IMR-90 (cell line): ENCODE results near the gene PCDHA4. TPM values are rescaled to one million over a fixed set of nuclear protein-coding genes. Genes with fewer than 3 reads are reported as not detected.
A peak's percentile ranks its signal among the peaks of the same experiment; 100 is the strongest.
"Not testable (repeated sequence)": the region's sequence is repeated elsewhere in the genome, so short reads cannot be mapped to it uniquely, and the experiment has no call there.

Experiments
- ATAC-seq: fragments of 200-7000 bp; cut with Tn5 transposase; 2 replicates; pipeline ENCODE4 v1.9.1; 2020; ENCODE audit warnings: low read depth, mild to moderate bottlenecking, moderate library complexity
- BruUV-seq: library from RNA; stranded (reverse); fragments of 400-500 nt; replicated peaks from 2 replicates; lab custom pipeline; 2021; lab: Mats Ljungman, UMichigan
- CTCF ChIA-PET: fragments of 300-600 bp; formaldehyde crosslinking; extraction: SDS; loops from one replicate; lab custom pipeline; 2021; ENCODE audit warnings: antibody characterized with exemption; lab: Yijun Ruan, JAX
- POLR2A ChIA-PET: fragments of 300-600 bp; sonication (Branson Sonifier 250); formaldehyde crosslinking; loops from one replicate; lab custom pipeline; 2022; ENCODE audit warnings: antibody characterized with exemption; ENCODE audit not compliant: unreplicated experiment; lab: Charles Lee
- DNase-seq: peaks from one replicate; pipeline ENCODE4 v3.0.0; 2013
- H2AFZ ChIP-seq: replicated peaks from 2 replicates; pipeline ENCODE3; 2013; ENCODE audit warnings: low read length, mild to moderate bottlenecking; ENCODE audit not compliant: poor library complexity
- H2AK5ac ChIP-seq: 2 replicates; pipeline ENCODE4 v1.6.1; 2013; ENCODE audit warnings: low read depth, low read length, inconsistent platforms
- H2AK9ac ChIP-seq: replicated peaks from 2 replicates; pipeline ENCODE3; 2013; ENCODE audit warnings: mild to moderate bottlenecking, low read depth, low read length, moderate library complexity; ENCODE audit not compliant: poor library complexity
- H2BK120ac ChIP-seq: 2 replicates; pipeline ENCODE4 v1.6.1; 2013; ENCODE audit warnings: low read depth, low read length, inconsistent platforms
- H2BK15ac ChIP-seq: 3 replicates; pipeline ENCODE4 v1.6.1; 2013; ENCODE audit warnings: low read depth, low read length, inconsistent platforms
- H2BK20ac ChIP-seq: 2 replicates; pipeline ENCODE4 v1.6.1; 2013; ENCODE audit warnings: low read depth, mild to moderate bottlenecking, inconsistent platforms, low read length, moderate library complexity
- H2BK5ac ChIP-seq: 2 replicates; pipeline ENCODE4 v1.6.1; 2013; ENCODE audit warnings: mild to moderate bottlenecking, low read depth, low read length, inconsistent platforms; ENCODE audit not compliant: poor library complexity, severe bottlenecking
- H3K14ac ChIP-seq: replicated peaks from 2 replicates; pipeline ENCODE4 v1.6.1; 2013; ENCODE audit warnings: low read depth, low read length, inconsistent platforms
- H3K18ac ChIP-seq: 2 replicates; pipeline ENCODE4 v1.6.1; 2013; ENCODE audit warnings: low read depth, low read length, control low read depth
- H3K23ac ChIP-seq: 2 replicates; pipeline ENCODE4 v1.6.1; 2013; ENCODE audit warnings: low read depth, low read length, inconsistent platforms
- H3K27ac ChIP-seq: 2 replicates; pipeline ENCODE4 v1.5.1; 2013; ENCODE audit warnings: mild to moderate bottlenecking, control low read depth, low read length; ENCODE audit not compliant: insufficient read depth
- H3K27me3 ChIP-seq: 2 replicates; pipeline ENCODE4 v1.6.1; 2013; ENCODE audit warnings: low read length; ENCODE audit not compliant: control insufficient read depth, insufficient read depth
- H3K36me3 ChIP-seq: 2 replicates; pipeline ENCODE4 v1.6.1; 2013; ENCODE audit warnings: low read length, mixed read lengths; ENCODE audit not compliant: control insufficient read depth, insufficient read depth
- H3K4ac ChIP-seq: 2 replicates; pipeline ENCODE4 v1.6.1; 2013; ENCODE audit warnings: low read depth, low read length, inconsistent platforms
- H3K4me1 ChIP-seq: 2 replicates; pipeline ENCODE4 v1.6.1; 2013; ENCODE audit warnings: low read length, mixed read lengths; ENCODE audit not compliant: control insufficient read depth, insufficient read depth
- H3K4me2 ChIP-seq: 2 replicates; pipeline ENCODE4 v1.6.1; 2013; ENCODE audit warnings: low read depth, mild to moderate bottlenecking, control low read depth, low read length, moderate library complexity
- H3K4me3 ChIP-seq: 2 replicates; pipeline ENCODE4 v1.5.1; 2013; ENCODE audit warnings: low read depth, mild to moderate bottlenecking, control low read depth, low read length, moderate library complexity; ENCODE audit not compliant: insufficient read depth
- H3K56ac ChIP-seq: 2 replicates; pipeline ENCODE4 v1.6.1; 2013; ENCODE audit warnings: low read length, inconsistent platforms; ENCODE audit not compliant: insufficient read depth; ENCODE audit errors: extremely low read depth
- H3K79me1 ChIP-seq, 2 experiments: 2 replicates each; pipeline ENCODE4 v1.6.1; 2013; ENCODE audit warnings: low read length in 2 of 2, inconsistent platforms in 1 of 2, low read depth in 1 of 2
- H3K9ac ChIP-seq: 2 replicates; pipeline ENCODE4 v1.6.1; 2013; ENCODE audit warnings: low read depth, low read length, control low read depth
- H3K9me1 ChIP-seq: 2 replicates; pipeline ENCODE4 v1.6.1; 2013; ENCODE audit warnings: low read length, inconsistent platforms; ENCODE audit not compliant: insufficient read depth
- H3K9me3 ChIP-seq: 2 replicates; pipeline ENCODE4 v1.6.1; 2013; ENCODE audit warnings: low read length; ENCODE audit not compliant: control insufficient read depth, insufficient read depth
- H4K20me1 ChIP-seq: 2 replicates; pipeline ENCODE4 v1.6.1; 2013; ENCODE audit warnings: low read length, inconsistent platforms; ENCODE audit not compliant: insufficient read depth
- H4K5ac ChIP-seq: 2 replicates; pipeline ENCODE4 v1.6.1; 2013; ENCODE audit warnings: mild to moderate bottlenecking, low read depth, low read length, control low read depth
- H4K8ac ChIP-seq, 2 experiments: 2 replicates each; pipeline ENCODE4 v1.6.1; 2013; ENCODE audit warnings: low read depth in 2 of 2, low read length in 2 of 2, control low read depth in 1 of 2, inconsistent platforms in 1 of 2
- H4K91ac ChIP-seq: 2 replicates; pipeline ENCODE4 v1.6.1; 2013; ENCODE audit warnings: low read depth, low read length, inconsistent platforms; ENCODE audit not compliant: insufficient read depth
- CTCF ChIP-seq: conservative IDR thresholded peaks from 2 replicates; pipeline ENCODE4 v1.5.1; 2012; ENCODE audit warnings: mild to moderate bottlenecking, low read depth, low read length, improper control_type of control experiment
- SMC3 ChIP-seq: fragments of 150-350 bp; IDR thresholded peaks from 2 replicates; pipeline ENCODE4 v1.6.1; 2016; ENCODE audit warnings: low read depth, mild to moderate bottlenecking, antibody characterized with exemption, low read length, moderate library complexity
- WGBS, 2 experiments: methylation state at CpG; one replicate each; pipeline versions ENCODE4 v1.1.5 to v1.1.7; 2013; ENCODE audit warnings: missing lambda C conversion rate in 2 of 2; ENCODE audit not compliant: insufficient read length in 1 of 2; ENCODE audit errors: extremely low coverage in 2 of 2; 5-methylcytosine and 5-hydroxymethylcytosine counted together
- dilution Hi-C: fragments of 300-500 bp; cut with HindIII; formaldehyde crosslinking; loops from one replicate; pipeline ENCODE4 v1.14.3; 2018; ENCODE audit warnings: low sequenced_read_pairs; ENCODE audit not compliant: unreplicated experiment
- in situ Hi-C: fragments of 300-500 bp; cut with MboI; formaldehyde crosslinking; loops from 3 replicates; pipeline ENCODE4 v1.14.3; 2019; ENCODE audit warnings: low sequenced_read_pairs, inconsistent platforms, mixed read lengths
- intact Hi-C: fragments of 100-400 bp; cut with micrococcal nuclease; formaldehyde crosslinking; loops from 2 replicates; pipeline ENCODE4 v1.10.0; 2022
- polyA plus RNA-seq, 3 experiments: library from polyadenylated mRNA; depleted of rRNA; stranded (reverse); fragments of >200 nt; gene quantifications; 2 replicates each; pipeline ENCODE4 v1.2.3, GENCODE V29; 2012; ENCODE audit warnings: low replicate concordance in 1 of 3
- total RNA-seq: library from RNA; depleted of rRNA; stranded (reverse); fragments of >200 nt; gene quantifications from 2 replicates; pipeline ENCODE4 v1.2.3, GENCODE V29; 2012

Gene PCDHA4
- total and polyA plus RNA-seq, 2 of the 4 experiments (the other 2 are of a cell fraction), result under 0.01 to 0.02 TPM

GRCh38 chr5:140801494-140801841, 5.4 kb upstream of the PCDHA4 start:
- H4K5ac ChIP-seq, result no peak overlapping the region
- no peak overlapping the region for H4K91ac ChIP-seq
- in situ Hi-C loops, result no loop called here
- no peak overlapping the region for H3K56ac ChIP-seq
- no peak overlapping the region for H2AFZ ChIP-seq
- H2AK5ac ChIP-seq, result no peak overlapping the region
- H3K23ac ChIP-seq, result no peak overlapping the region
- no TSS peak for BruUV-seq
- H2AK9ac ChIP-seq, result no peak overlapping the region
- H3K4me2 ChIP-seq, result peak overlapping the region; percentile 50; the same call in 1 of the 2 replicates
- no peak for DNase-seq
- CTCF ChIA-PET, result no interaction called here
- no peak overlapping the region for H2BK5ac ChIP-seq
- H2BK20ac ChIP-seq, result no peak overlapping the region
- H3K9me3 ChIP-seq, result peaks cover 22% of the 10 kb centered on the region
- peak overlapping the region; percentile 36; the same call in 1 of the 2 replicates for H3K4me3 ChIP-seq
- no peak overlapping the region for H2BK15ac ChIP-seq
- no peaks in the 10 kb centered on the region for H3K36me3 ChIP-seq
- no peaks in the 10 kb centered on the region for H3K79me1 ChIP-seq
- H3K4me1 ChIP-seq, result no peaks in the 10 kb centered on the region
- no peak overlapping the region for H3K18ac ChIP-seq
- no peak overlapping the region for H3K27ac ChIP-seq
- intact Hi-C loops, result no loop called here
- 17% methylated on average over 6 of the region's 16 CpGs; no CpG with 5 or more reads in 1 of the 2 experiments for WGBS, 2 experiments
- no peak overlapping the region for H4K8ac ChIP-seq
- H3K14ac ChIP-seq, result no peak overlapping the region
- POLR2A ChIA-PET, result no interaction called here
- no peak overlapping the region for H2BK120ac ChIP-seq
- no peak overlapping the region for H3K9ac ChIP-seq
- no peaks in the 10 kb centered on the region for H3K9me1 ChIP-seq
- TF ChIP-seq CTCF, result 0 out of 2 replicates have a peak, but pooled peaks have one; percentile 10
- TF ChIP-seq SMC3, result no peak
- H3K27me3 ChIP-seq, result no peaks in the 10 kb centered on the region
- ATAC-seq, result no peak
- dilution Hi-C loops, result no loop called here
- H4K20me1 ChIP-seq, result no peaks in the 10 kb centered on the region
- H3K4ac ChIP-seq, result no peak overlapping the region

- H3K4me3 ChIP-seq, H3K23ac ChIP-seq, intact Hi-C loops, H3K27me3 ChIP-seq, H2BK5ac ChIP-seq, H2BK20ac ChIP-seq, H4K91ac ChIP-seq, H2BK120ac ChIP-seq, H2AK5ac ChIP-seq, H4K20me1 ChIP-seq, H3K9me1 ChIP-seq, H4K8ac ChIP-seq, in situ Hi-C loops, H2AFZ ChIP-seq, H3K14ac ChIP-seq, H3K27ac ChIP-seq, H3K9ac ChIP-seq, H2BK15ac ChIP-seq, BruUV-seq, H3K4me1 ChIP-seq, H3K4me2 ChIP-seq, CTCF ChIA-PET, dilution Hi-C loops, ATAC-seq, H3K18ac ChIP-seq, POLR2A ChIA-PET, H3K36me3 ChIP-seq, H4K5ac ChIP-seq, DNase-seq, H2AK9ac ChIP-seq, H3K56ac ChIP-seq, H3K79me1 ChIP-seq, H3K4ac ChIP-seq: not testable (repeated sequence)
- H3K9me3 ChIP-seq, result peaks cover 17% of the 10 kb centered on the region
- WGBS, 2 experiments, result 59% methylated on average over 32 of the region's 45 CpGs; no CpG with 5 or more reads in 1 of the 2 experiments
Observed at GRCh38 chr5:140802381-140802780, 4.5 kb upstream of the PCDHA4 start.
